Karpas-422 (cell line): Measurements from ENCODE around the gene STRIP1. TPM values are rescaled to one million over a fixed set of nuclear protein-coding genes. Genes with fewer than 3 reads are reported as not detected.

Experiments used
- DNase-seq: peaks from one replicate; pipeline ENCODE4 v3.0.0-alpha.2; 2015
- H2AFZ ChIP-seq: fragments of 200-600 bp; sonication (generic); 2 replicates; pipeline ENCODE4 v1.6.1; 2014; ENCODE audit warnings: antibody characterized with exemption, low read length, mixed read lengths
- H3K27ac ChIP-seq: fragments of 200-600 bp; sonication (generic); 2 replicates; pipeline ENCODE4 v1.5.1; 2014; ENCODE audit warnings: mild to moderate bottlenecking, low read length, moderate library complexity
- H3K27me3 ChIP-seq: fragments of 200-600 bp; sonication (generic); 2 replicates; pipeline ENCODE4 v1.6.1; 2014; ENCODE audit warnings: low read length, mixed read lengths
- H3K36me3 ChIP-seq: fragments of 200-600 bp; sonication (generic); 2 replicates; pipeline ENCODE4 v1.6.1; 2014; ENCODE audit warnings: low read length, mixed read lengths; ENCODE audit not compliant: insufficient read depth
- H3K4me1 ChIP-seq: fragments of 200-600 bp; sonication (generic); 2 replicates; pipeline ENCODE4 v1.6.1; 2014; ENCODE audit warnings: mild to moderate bottlenecking, low read length, mixed read lengths
- H3K4me2 ChIP-seq: fragments of 200-600 bp; sonication (generic); 2 replicates; pipeline ENCODE4 v1.6.1; 2014; ENCODE audit warnings: low read length, low read depth, mild to moderate bottlenecking; ENCODE audit not compliant: poor library complexity, severe bottlenecking
- H3K4me3 ChIP-seq: fragments of 200-600 bp; sonication (generic); 2 replicates; pipeline ENCODE4 v1.5.1; 2014; ENCODE audit warnings: mild to moderate bottlenecking, antibody characterized with exemption, low read length, mixed read lengths
- H3K79me2 ChIP-seq: fragments of 200-600 bp; sonication (generic); 2 replicates; pipeline ENCODE4 v1.6.1; 2014; ENCODE audit warnings: mild to moderate bottlenecking, low read length, mixed read lengths
- H3K9ac ChIP-seq: fragments of 200-600 bp; sonication (generic); 2 replicates; pipeline ENCODE4 v1.6.0; 2014; ENCODE audit warnings: low read length
- H3K9me2 ChIP-seq: fragments of 200-600 bp; sonication (generic), shearing (Covaris generic); replicated peaks from 2 replicates; pipeline ENCODE4 v1.6.0; 2014; ENCODE audit warnings: mild to moderate bottlenecking, low read length, moderate library complexity; ENCODE audit not compliant: insufficient read depth
- H3K9me3 ChIP-seq: fragments of 300-700, 200-600 bp; sonication (generic); 2 replicates; pipeline ENCODE4 v1.6.1; 2014; ENCODE audit warnings: low read length, mixed read lengths
- H4K20me1 ChIP-seq: fragments of 200-600 bp; sonication (generic); 2 replicates; pipeline ENCODE4 v1.6.1; 2014; ENCODE audit warnings: mild to moderate bottlenecking, antibody characterized with exemption, low read length, low read depth; ENCODE audit not compliant: insufficient read depth
- total RNA-seq: library from RNA; depleted of rRNA; stranded (reverse); fragments of >200 nt; shearing (Covaris generic); gene quantifications from 2 replicates; pipeline ENCODE4 v1.2.3, GENCODE V29; 2014; ENCODE audit warnings: low replicate concordance

Gene STRIP1
- total RNA-seq, 1 experiment from 2014 or later, result 35.3 TPM

DNA sequence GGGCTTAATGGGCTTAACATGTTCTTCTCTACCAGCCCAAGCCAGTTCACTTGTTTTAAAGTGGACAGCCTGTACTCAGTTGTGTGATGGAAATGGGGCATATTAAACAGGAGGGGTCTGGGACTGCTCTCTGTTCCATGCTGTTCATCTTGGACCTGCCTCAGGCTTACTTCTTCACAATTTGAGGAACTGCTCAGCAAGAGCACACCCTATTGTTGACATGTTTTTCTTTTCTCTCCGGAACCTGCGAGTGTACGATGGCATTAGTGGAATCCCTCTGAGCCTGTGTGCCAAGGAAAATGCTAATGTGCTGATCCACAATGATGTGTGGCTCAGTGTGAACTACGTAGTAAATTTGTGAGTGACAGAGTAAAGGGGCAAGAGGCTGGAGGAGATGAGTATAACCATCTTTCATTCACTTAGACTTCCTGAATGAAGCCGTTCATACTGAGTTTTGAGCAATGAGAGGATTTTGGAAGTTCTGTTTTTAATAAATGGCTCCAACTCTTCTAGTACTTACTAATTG lies 43.0 kb upstream of the STRIP1 start:
- Histone ChIP-seq H3K9me3 (no peaks in the 10 kb centered on the region), H3K4me3 (no peak overlapping the region), H3K27me3 (no peaks in the 10 kb centered on the region), H3K27ac (no peak overlapping the region), H3K79me2 (peaks cover 88% of the 10 kb centered on the region), H3K9ac (no peak overlapping the region), H3K4me2 (no peak overlapping the region), H4K20me1 (peaks cover 21% of the 10 kb centered on the region; the same call in 1 of the 2 replicates), H3K4me1 (peaks cover 33% of the 10 kb centered on the region), H3K9me2 (no peaks in the 10 kb centered on the region), H3K36me3 (peaks cover 9% of the 10 kb centered on the region), H2AFZ (no peak overlapping the region)
- DNase-seq, result no peak

DNA sequence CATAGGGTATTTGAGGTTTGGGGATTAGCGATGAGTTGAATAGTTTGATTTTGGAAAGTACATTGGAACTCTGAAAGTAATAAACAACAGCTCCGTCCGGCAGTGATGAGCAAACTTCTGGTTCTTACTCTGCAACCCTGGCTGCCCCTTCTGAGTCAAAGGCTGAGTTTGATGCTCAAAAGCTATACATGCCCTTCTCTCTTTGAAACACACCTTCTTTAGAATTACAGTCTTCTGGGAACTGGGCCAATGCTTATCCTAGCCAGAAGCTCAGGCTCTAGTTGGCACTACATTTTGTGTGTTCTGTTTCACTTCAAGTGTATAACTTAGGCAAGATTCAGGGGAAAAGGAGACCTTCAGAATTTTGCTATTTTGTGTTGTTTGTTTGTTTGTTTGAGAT lies 40.5 kb upstream of the STRIP1 start:
- H3K9ac ChIP-seq, result no peak overlapping the region
- H3K36me3 ChIP-seq, result peaks cover 6% of the 10 kb centered on the region
- no peak overlapping the region for H3K4me2 ChIP-seq
- no peaks in the 10 kb centered on the region for H3K9me3 ChIP-seq
- H3K27me3 ChIP-seq, result no peaks in the 10 kb centered on the region
- H3K79me2 ChIP-seq, result peaks cover 78% of the 10 kb centered on the region
- H3K27ac ChIP-seq, result no peak overlapping the region
- H3K4me1 ChIP-seq, result peaks cover 15% of the 10 kb centered on the region
- DNase-seq, result no peak
- H4K20me1 ChIP-seq, result peaks cover 12% of the 10 kb centered on the region; the same call in 1 of the 2 replicates
- H3K9me2 ChIP-seq, result no peaks in the 10 kb centered on the region
- no peak overlapping the region for H2AFZ ChIP-seq
- no peak overlapping the region for H3K4me3 ChIP-seq

DNA sequence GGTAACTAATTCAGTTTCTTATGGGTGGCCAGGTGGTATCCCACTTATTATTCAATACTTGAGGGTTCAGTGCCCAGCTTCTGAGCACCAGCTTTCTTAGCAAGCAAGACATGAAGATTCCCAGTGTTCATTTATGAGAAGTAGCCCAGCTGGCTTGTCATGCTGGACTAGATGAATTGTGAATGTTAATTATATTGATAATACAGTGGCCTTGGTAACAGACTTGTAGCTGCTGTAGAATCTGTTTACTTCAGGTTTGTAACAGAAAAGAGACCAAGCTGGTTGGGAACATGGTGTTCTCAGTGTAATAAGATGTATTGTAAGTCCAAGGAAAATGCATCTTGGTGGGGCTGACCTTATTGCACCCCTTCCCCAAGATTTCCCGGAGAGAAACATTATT lies 39.8 kb upstream of the STRIP1 start:
- DNase-seq, result no peak
- Histone ChIP-seq H3K9me2 (no peaks in the 10 kb centered on the region), H3K27me3 (no peaks in the 10 kb centered on the region), H3K27ac (no peak overlapping the region), H3K9ac (no peak overlapping the region), H3K79me2 (peaks cover 77% of the 10 kb centered on the region), H3K4me1 (peaks cover 12% of the 10 kb centered on the region), H3K4me2 (no peak overlapping the region), H3K36me3 (peaks cover 6% of the 10 kb centered on the region), H2AFZ (no peak overlapping the region), H4K20me1 (peaks cover 12% of the 10 kb centered on the region; the same call in 1 of the 2 replicates), H3K9me3 (no peaks in the 10 kb centered on the region), H3K4me3 (no peak overlapping the region)

DNA sequence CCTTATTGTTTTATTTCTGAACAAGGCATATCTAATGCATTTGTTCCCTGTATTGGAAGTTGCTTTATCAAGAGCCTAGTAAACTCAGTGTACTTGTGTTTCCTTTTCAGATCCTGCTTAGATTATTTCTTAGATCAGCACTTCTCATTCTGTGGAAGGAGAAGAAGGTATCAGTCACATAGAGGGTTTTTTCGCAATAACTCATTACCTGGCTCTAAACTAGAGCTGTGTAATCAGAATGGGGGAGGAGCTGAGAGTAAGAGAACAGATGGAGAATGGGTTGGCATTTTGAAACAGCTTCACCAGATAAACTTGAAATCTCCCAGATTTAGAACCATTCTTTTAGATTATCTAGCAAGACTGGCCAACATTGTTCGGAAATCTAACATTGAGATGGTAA lies 38.9 kb upstream of the STRIP1 start:
- H4K20me1 ChIP-seq, result peaks cover 12% of the 10 kb centered on the region; the same call in 1 of the 2 replicates
- peaks cover 3% of the 10 kb centered on the region for H3K4me1 ChIP-seq
- H3K9me2 ChIP-seq, result no peaks in the 10 kb centered on the region
- H3K4me2 ChIP-seq, result no peak overlapping the region
- H3K36me3 ChIP-seq, result peaks cover 5% of the 10 kb centered on the region
- DNase-seq, result no peak
- H3K27ac ChIP-seq, result no peak overlapping the region
- H3K27me3 ChIP-seq, result no peaks in the 10 kb centered on the region
- peaks cover 74% of the 10 kb centered on the region for H3K79me2 ChIP-seq
- no peaks in the 10 kb centered on the region for H3K9me3 ChIP-seq
- H3K9ac ChIP-seq, result no peak overlapping the region
- H2AFZ ChIP-seq, result no peak overlapping the region
- H3K4me3 ChIP-seq, result no peak overlapping the region

DNA sequence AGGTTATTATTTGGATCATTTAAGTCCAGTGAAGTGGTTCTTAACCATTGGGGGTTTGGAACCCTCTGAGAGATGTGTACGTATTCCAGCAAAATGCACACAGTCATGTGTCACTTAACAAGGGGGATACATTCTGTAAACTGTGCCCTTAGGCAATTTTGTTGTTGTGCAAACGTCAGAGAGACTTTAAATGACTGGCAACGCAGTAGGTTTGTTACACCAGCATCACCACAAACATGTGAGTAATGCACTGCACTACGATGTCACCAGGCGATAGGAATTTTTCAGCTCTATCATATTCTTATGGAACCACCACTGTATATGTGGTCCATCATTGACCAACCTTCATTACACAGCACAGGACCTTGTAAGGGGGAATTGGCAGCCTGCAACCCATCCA lies 37.9 kb upstream of the STRIP1 start:
- no peaks in the 10 kb centered on the region for H3K36me3 ChIP-seq
- peaks cover 69% of the 10 kb centered on the region for H3K79me2 ChIP-seq
- no peak overlapping the region for H2AFZ ChIP-seq
- H3K9me3 ChIP-seq, result no peaks in the 10 kb centered on the region
- H3K4me2 ChIP-seq, result no peak overlapping the region
- DNase-seq, result no peak
- H3K9me2 ChIP-seq, result no peaks in the 10 kb centered on the region
- H3K9ac ChIP-seq, result no peak overlapping the region
- H3K27me3 ChIP-seq, result no peaks in the 10 kb centered on the region
- H4K20me1 ChIP-seq, result peaks cover 4% of the 10 kb centered on the region; the same call in 1 of the 2 replicates
- peaks cover 2% of the 10 kb centered on the region; the same call in 1 of the 2 replicates for H3K4me1 ChIP-seq
- H3K4me3 ChIP-seq, result no peak overlapping the region
- no peak overlapping the region for H3K27ac ChIP-seq

DNA sequence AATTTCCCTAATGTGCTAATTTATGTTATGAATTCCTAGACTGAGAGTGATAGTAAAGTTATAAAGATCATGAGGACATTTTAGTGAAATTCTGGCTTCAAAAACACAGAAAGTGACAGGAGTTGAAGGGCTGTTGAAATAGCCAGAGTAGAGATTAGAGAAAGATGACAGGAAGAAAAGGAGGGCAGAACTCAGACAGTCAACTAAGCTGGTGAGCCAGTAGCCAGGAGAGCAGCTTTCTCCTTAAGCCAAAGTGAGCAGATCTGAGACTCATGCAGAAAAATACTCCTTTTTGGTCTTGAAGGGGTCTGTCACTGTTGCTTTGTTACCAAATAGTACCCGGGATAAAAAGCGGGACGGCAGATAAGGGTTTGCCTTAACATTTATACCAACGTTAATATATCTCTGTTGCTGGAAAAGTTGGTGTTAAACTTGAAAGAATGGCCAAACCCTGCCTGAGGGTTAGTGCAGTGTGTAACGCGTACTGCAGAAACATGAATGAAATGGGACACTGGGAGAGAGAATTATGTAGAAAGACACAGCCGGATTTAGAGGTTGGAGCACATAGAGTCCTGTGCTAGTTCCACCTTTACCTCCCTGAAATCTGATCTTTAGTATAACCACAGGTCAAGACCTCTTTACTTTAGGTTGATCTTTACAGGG lies 37.1 kb upstream of the STRIP1 start:
- H3K9me3 ChIP-seq, result no peaks in the 10 kb centered on the region
- H3K9ac ChIP-seq, result no peak overlapping the region
- 0 out of 2 replicates have a peak, but pooled peaks cover 3% of the 10 kb centered on the region for H4K20me1 ChIP-seq
- no peak overlapping the region for H3K27ac ChIP-seq
- no peak for DNase-seq
- H3K79me2 ChIP-seq, result peaks cover 69% of the 10 kb centered on the region
- no peaks in the 10 kb centered on the region for H3K27me3 ChIP-seq
- H3K4me1 ChIP-seq, result peaks cover 2% of the 10 kb centered on the region; the same call in 1 of the 2 replicates
- H3K9me2 ChIP-seq, result no peaks in the 10 kb centered on the region
- no peaks in the 10 kb centered on the region for H3K36me3 ChIP-seq
- no peak overlapping the region for H2AFZ ChIP-seq
- H3K4me2 ChIP-seq, result no peak overlapping the region
- H3K4me3 ChIP-seq, result no peak overlapping the region

DNA sequence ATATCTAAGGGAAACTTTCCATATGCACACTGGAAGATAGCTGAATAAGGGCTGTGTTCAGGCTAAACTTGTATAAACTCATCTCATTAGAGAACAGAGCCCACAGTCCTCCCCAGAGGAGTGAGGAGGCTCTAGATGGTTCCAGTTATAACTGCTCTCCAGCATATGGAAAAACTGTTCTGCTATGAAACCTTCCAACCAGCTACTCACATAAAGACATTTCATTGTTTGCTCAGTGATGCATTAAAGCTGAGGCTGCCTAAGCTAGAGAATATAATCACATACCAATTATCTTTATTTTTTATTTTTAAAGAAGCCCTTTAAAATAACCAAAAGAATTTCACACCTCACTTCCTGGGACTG lies 36.6 kb upstream of the STRIP1 start:
- H3K36me3 ChIP-seq, result no peaks in the 10 kb centered on the region
- H3K4me1 ChIP-seq, result peaks cover 2% of the 10 kb centered on the region; the same call in 1 of the 2 replicates
- no peak overlapping the region for H2AFZ ChIP-seq
- no peaks in the 10 kb centered on the region for H3K9me2 ChIP-seq
- no peak overlapping the region for H3K9ac ChIP-seq
- H3K27ac ChIP-seq, result no peak overlapping the region
- H4K20me1 ChIP-seq, result 0 out of 2 replicates have a peak, but pooled peaks cover 3% of the 10 kb centered on the region
- H3K4me2 ChIP-seq, result no peak overlapping the region
- no peak for DNase-seq
- no peaks in the 10 kb centered on the region for H3K27me3 ChIP-seq
- peaks cover 69% of the 10 kb centered on the region for H3K79me2 ChIP-seq
- H3K4me3 ChIP-seq, result no peak overlapping the region
- no peaks in the 10 kb centered on the region for H3K9me3 ChIP-seq

DNA sequence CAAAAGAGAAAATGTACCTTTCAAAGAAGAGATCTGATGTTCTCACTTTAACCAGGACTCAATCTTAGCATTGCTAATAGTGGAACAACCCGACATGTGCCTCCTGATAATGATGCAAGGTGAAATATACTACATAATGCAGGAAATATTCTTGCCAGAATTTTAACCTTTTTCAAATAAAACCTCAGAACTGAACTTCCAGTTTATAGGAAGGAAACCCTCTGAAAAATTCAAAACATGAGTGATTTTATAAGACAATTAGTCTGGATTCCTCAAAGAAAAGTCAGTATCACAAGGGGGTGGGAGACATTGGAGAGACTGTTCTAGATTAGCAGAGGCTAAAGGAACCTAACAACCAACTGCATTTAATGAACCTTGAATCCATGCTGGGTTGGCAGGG lies 31.7 kb upstream of the STRIP1 start:
- Histone ChIP-seq H3K4me2 (no peak overlapping the region), H3K79me2 (peaks cover 76% of the 10 kb centered on the region), H3K27me3 (no peaks in the 10 kb centered on the region), H3K27ac (no peak overlapping the region), H2AFZ (no peak overlapping the region), H3K36me3 (no peaks in the 10 kb centered on the region), H4K20me1 (no peaks in the 10 kb centered on the region), H3K9me2 (no peaks in the 10 kb centered on the region), H3K4me3 (no peak overlapping the region), H3K9me3 (no peaks in the 10 kb centered on the region), H3K9ac (no peak overlapping the region), H3K4me1 (peaks cover 38% of the 10 kb centered on the region)
- DNase-seq, result no peak
